BLaER1 treated with 17β-estradiol and CSF1 and Interleukin-3, amounts not matched to agents 10 nM and 100 nM (cell line): ENCODE data around the gene ADSL.
A peak's percentile ranks its signal among the peaks of the same experiment; 100 is the strongest.

ENCODE experiments used
- H3K27ac ChIP-seq, 11 experiments: shearing (Covaris generic); formaldehyde crosslinking; 2 replicates each; pipeline ENCODE4 v1.8.1; 2022
- H3K27me3 ChIP-seq, 11 experiments: shearing (Covaris generic); formaldehyde crosslinking; 2 replicates each; pipeline ENCODE4 v1.8.1; 2022
- H3K36me3 ChIP-seq, 11 experiments: shearing (Covaris generic); formaldehyde crosslinking; 2 replicates each; pipeline ENCODE4 v1.8.1; 2022
- H3K4me1 ChIP-seq, 10 experiments: shearing (Covaris generic); formaldehyde crosslinking; 2 replicates each; pipeline ENCODE4 v1.8.1; 2022
- H3K4me2 ChIP-seq, 11 experiments: shearing (Covaris generic); formaldehyde crosslinking; 2 replicates each; pipeline ENCODE4 v1.8.1; 2022
- H3K4me3 ChIP-seq, 10 experiments: shearing (Covaris generic); formaldehyde crosslinking; 2 replicates each; pipeline ENCODE4 v1.8.1; 2022
- H3K9ac ChIP-seq, 11 experiments: shearing (Covaris generic); formaldehyde crosslinking; 2 replicates each; pipeline ENCODE4 v1.8.1; 2022
- H3K9me3 ChIP-seq, 11 experiments: shearing (Covaris generic); formaldehyde crosslinking; replicated peaks in 1 of 11; 2 replicates each; pipeline ENCODE4 v1.8.1; 2022
- H4K20me1 ChIP-seq, 11 experiments: shearing (Covaris generic); formaldehyde crosslinking; 2 replicates each; pipeline ENCODE4 v1.8.1; 2022
- Cebpa-rat ChIP-seq, 11 experiments: shearing (Covaris generic); IDR thresholded peaks; 2 replicates each; pipeline ENCODE4 v1.8.1; 2022

The ADSL gene

GRCh38 chr22:40432157-40432556 lies 85.9 kb downstream of the ADSL start:
- no peak for TF ChIP-seq Cebpa-rat (IDR thresholded peaks at IDR 0.05)
- Histone ChIP-seq H3K4me3 (no peak overlapping the region), H3K4me1 (peaks cover 61 to 74% (median 68%) of the 10 kb centered on the region in 10 experiments), H3K36me3 (peaks cover 59 to 82% (median 77%) of the 10 kb centered on the region in 11 experiments), H4K20me1 (peaks cover 0 to 98% (median 33%) of the 10 kb centered on the region in 11 experiments; a peak in 17 of 22 replicates), H3K4me2 (peak overlapping the region in 9 of 11 experiments; percentile 89 to 97 (median 93); a peak in 13 of 22 replicates), H3K27ac (no peak overlapping the region; a peak in 1 of 22 replicates), H3K9ac (no peak overlapping the region), H3K9me3 (no peaks in the 10 kb centered on the region), H3K27me3 (no peaks in the 10 kb centered on the region)

DNA sequence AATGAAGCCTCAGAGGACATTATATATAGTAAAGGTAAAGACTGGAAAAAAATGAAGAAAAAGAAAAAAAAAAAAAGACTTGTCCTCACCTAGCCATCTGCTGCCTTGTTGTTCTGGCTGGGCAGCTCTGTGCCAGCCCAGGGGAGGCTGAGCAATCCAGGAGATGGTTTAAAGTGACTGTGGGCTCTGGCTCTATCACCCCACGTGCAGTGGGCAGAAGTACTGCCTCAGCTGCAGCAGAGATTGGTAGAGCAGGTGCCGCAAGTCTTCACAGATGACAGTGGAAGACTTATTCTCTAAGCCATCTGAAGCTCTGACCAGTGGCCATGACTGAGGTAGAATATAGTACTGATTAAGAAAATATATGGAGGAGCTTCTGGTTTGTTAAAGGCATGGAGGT lies 86.3 kb downstream of the ADSL start:
- Histone ChIP-seq H3K36me3 (peaks cover 54 to 78% (median 72%) of the 10 kb centered on the region in 11 experiments), H3K4me2 (peak overlapping the region; percentile 79 to 97 (median 92); a peak in 19 of 22 replicates), H3K27ac (peak overlapping the region in 1 of 11 experiments; percentile 13; a peak in 1 of 22 replicates), H4K20me1 (peaks cover 0 to 98% (median 31%) of the 10 kb centered on the region in 11 experiments; a peak in 17 of 22 replicates), H3K9me3 (no peaks in the 10 kb centered on the region), H3K9ac (no peak overlapping the region), H3K27me3 (no peaks in the 10 kb centered on the region), H3K4me3 (no peak overlapping the region), H3K4me1 (peaks cover 65 to 79% (median 72%) of the 10 kb centered on the region in 10 experiments)
- TF ChIP-seq Cebpa-rat (IDR thresholded peaks at IDR 0.05): no peak

GRCh38 chr22:40433416-40434090 lies 87.3 kb downstream of the ADSL start:
- Histone ChIP-seq H3K4me1 (peaks cover 75 to 88% (median 81%) of the 10 kb centered on the region in 10 experiments), H3K4me2 (peak overlapping the region; percentile 79 to 97 (median 92)), H3K4me3 (no peak overlapping the region), H3K9ac (no peak overlapping the region; a peak in 1 of 22 replicates), H3K9me3 (no peaks in the 10 kb centered on the region), H3K27ac (peak overlapping the region in 10 of 11 experiments; percentile 13 to 90 (median 84); a peak in 12 of 22 replicates), H3K36me3 (peaks cover 45 to 73% (median 63%) of the 10 kb centered on the region in 11 experiments), H3K27me3 (no peaks in the 10 kb centered on the region), H4K20me1 (peaks cover 0 to 98% (median 36%) of the 10 kb centered on the region in 11 experiments; a peak in 17 of 22 replicates)
- no peak for TF ChIP-seq Cebpa-rat (IDR thresholded peaks at IDR 0.05)

DNA sequence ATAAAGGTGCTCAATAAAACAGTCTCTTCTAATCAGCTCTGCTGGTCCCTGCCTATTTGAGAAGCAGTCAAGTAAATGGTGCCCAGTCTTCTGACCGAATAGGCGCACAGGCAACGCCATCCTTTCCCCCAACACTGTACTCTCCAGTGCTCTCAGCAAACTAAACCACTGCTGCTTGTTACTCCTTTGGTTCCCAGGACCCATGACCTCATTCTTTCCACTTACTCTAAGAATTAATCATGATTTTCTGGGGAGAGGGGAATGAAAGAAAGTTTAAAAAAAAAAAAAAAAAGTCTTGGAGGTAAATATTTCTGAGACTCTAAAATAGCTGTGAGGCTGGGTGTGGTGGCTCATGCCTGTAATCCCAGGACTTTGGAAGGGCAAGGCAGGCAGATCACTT lies 87.8 kb downstream of the ADSL start:
- H3K4me2 ChIP-seq: peak overlapping the region; percentile 79 to 97 (median 92)
- H3K36me3 ChIP-seq: peaks cover 39 to 67% (median 58%) of the 10 kb centered on the region in 11 experiments
- peak overlapping the region in 6 of 11 experiments; percentile 16 to 79 (median 72); a peak in 5 of 22 replicates for H3K9ac ChIP-seq
- H3K4me1 ChIP-seq: peaks cover 80 to 94% (median 86%) of the 10 kb centered on the region in 10 experiments
- no peaks in the 10 kb centered on the region for H3K27me3 ChIP-seq
- H3K9me3 ChIP-seq: no peaks in the 10 kb centered on the region
- peak overlapping the region in 10 of 11 experiments; percentile 13 to 90 (median 84); a peak in 19 of 22 replicates for H3K27ac ChIP-seq
- TF ChIP-seq Cebpa-rat (IDR thresholded peaks at IDR 0.05): no peak
- H3K4me3 ChIP-seq: peak overlapping the region in 3 of 10 experiments; percentile 45 to 60 (median 54); a peak in 5 of 20 replicates
- H4K20me1 ChIP-seq: peaks cover 0 to 98% (median 33%) of the 10 kb centered on the region in 11 experiments; a peak in 17 of 22 replicates

DNA sequence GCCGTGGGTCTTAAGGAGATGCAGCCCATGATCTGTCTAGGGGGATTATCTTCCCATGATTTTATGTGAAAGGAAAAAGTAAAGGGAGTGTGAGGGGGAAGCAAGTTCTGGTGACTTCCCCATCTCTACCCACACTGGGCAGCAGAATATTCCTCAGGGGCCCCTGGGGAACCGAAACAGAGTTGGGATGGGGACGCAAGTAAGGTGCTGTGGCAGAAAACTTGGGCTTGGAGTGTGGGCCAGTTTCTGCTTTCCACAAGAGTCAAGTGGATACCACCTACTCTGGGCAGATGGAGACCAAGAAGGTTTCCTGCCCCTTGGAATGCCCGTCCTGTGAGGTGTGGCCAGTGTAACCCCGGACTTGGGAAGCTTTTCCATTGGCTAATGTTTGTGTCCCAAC lies 88.4 kb downstream of the ADSL start:
- peak overlapping the region; percentile 79 to 97 (median 92) for H3K4me2 ChIP-seq
- H3K4me3 ChIP-seq: peak overlapping the region in 7 of 10 experiments; percentile 4 to 60 (median 45); a peak in 11 of 20 replicates
- no peaks in the 10 kb centered on the region for H3K27me3 ChIP-seq
- TF ChIP-seq Cebpa-rat (IDR thresholded peaks at IDR 0.05): no peak
- H3K4me1 ChIP-seq: peaks cover 81 to 95% (median 88%) of the 10 kb centered on the region in 10 experiments
- peaks cover 0 to 98% (median 27%) of the 10 kb centered on the region in 11 experiments; a peak in 17 of 22 replicates for H4K20me1 ChIP-seq
- peak overlapping the region in 10 of 11 experiments; percentile 44 to 90 (median 84); a peak in 20 of 22 replicates for H3K27ac ChIP-seq
- peak overlapping the region in 9 of 11 experiments; percentile 31 to 79 (median 71); a peak in 17 of 22 replicates for H3K9ac ChIP-seq
- H3K9me3 ChIP-seq: no peaks in the 10 kb centered on the region
- H3K36me3 ChIP-seq: peaks cover 33 to 64% (median 51%) of the 10 kb centered on the region in 11 experiments

- H3K36me3 ChIP-seq: peaks cover 21 to 64% (median 48%) of the 10 kb centered on the region in 11 experiments; a peak in 20 of 22 replicates
- H4K20me1 ChIP-seq: peaks cover 0 to 100% (median 39%) of the 10 kb centered on the region in 11 experiments; a peak in 17 of 22 replicates
- peak in 5 of 11 experiments; percentile 41 to 69 (median 45); a peak in 6 of 22 replicates for TF ChIP-seq Cebpa-rat (IDR thresholded peaks at IDR 0.05)
- H3K4me1 ChIP-seq: peaks cover 94 to 100% (median 99%) of the 10 kb centered on the region in 10 experiments
- H3K4me2 ChIP-seq: peak overlapping the region; percentile 79 to 97 (median 92)
- H3K27ac ChIP-seq: peak overlapping the region in 10 of 11 experiments; percentile 44 to 90 (median 84); a peak in 21 of 22 replicates
- H3K9me3 ChIP-seq: no peaks in the 10 kb centered on the region
- H3K27me3 ChIP-seq: no peaks in the 10 kb centered on the region
- peak overlapping the region; percentile 14 to 60 (median 48); a peak in 18 of 20 replicates for H3K4me3 ChIP-seq
- peak overlapping the region in 10 of 11 experiments; percentile 31 to 79 (median 71); a peak in 20 of 22 replicates for H3K9ac ChIP-seq
Measured at GRCh38 chr22:40436505-40437431, 90.5 kb downstream of the ADSL start.
